PC-9 (cell line): Measurements from ENCODE around the gene FRZB. TPM values are rescaled to one million over a fixed set of nuclear protein-coding genes. Genes with fewer than 3 reads are reported as not detected.

Experiments used
- BruUV-seq: library from RNA; stranded (reverse); fragments of 400-500 nt; replicated peaks from 2 replicates; lab custom pipeline; 2021; lab: Mats Ljungman, UMichigan
- CTCF ChIA-PET: fragments of 300-600 bp; sonication (Branson Sonifier 250); formaldehyde crosslinking; loops from one replicate; lab custom pipeline; 2022; ENCODE audit warnings: antibody characterized with exemption; lab: Charles Lee
- POLR2A ChIA-PET: fragments of 300-600 bp; sonication (Branson Sonifier 250); formaldehyde crosslinking; loops from one replicate; lab custom pipeline; 2022; ENCODE audit warnings: antibody characterized with exemption; ENCODE audit not compliant: unreplicated experiment; lab: Charles Lee
- DNase-seq, 2 experiments: peaks; one replicate each; pipeline versions ENCODE4 v3.0.0 to v3.0.0-alpha.2; 2015 to 2022; ENCODE audit warnings: mixed read lengths in 1 of 2
- H2AFZ ChIP-seq: fragments of 200-600 bp; sonication (generic); 2 replicates; pipeline ENCODE4 v1.8.1; 2017; ENCODE audit warnings: antibody characterized with exemption
- H3F3A ChIP-seq: fragments of 200-600 bp; sonication (generic); 2 replicates; pipeline ENCODE4 v1.8.1; 2017; ENCODE audit warnings: antibody characterized with exemption, mild to moderate bottlenecking, low read depth; ENCODE audit not compliant: insufficient read depth
- H3K27ac ChIP-seq: fragments of 200-600 bp; sonication (generic); 2 replicates; pipeline ENCODE4 v1.6.1; 2016; ENCODE audit warnings: mixed run types
- H3K27me3 ChIP-seq: fragments of 200-600 bp; sonication (generic); 2 replicates; pipeline ENCODE4 v1.6.1; 2016; ENCODE audit warnings: low read depth, mixed run types; ENCODE audit not compliant: insufficient read depth
- H3K36me3 ChIP-seq: fragments of 200-600 bp; sonication (generic); 2 replicates; pipeline ENCODE4 v1.6.1; 2016; ENCODE audit warnings: low read depth, mixed run types
- H3K4me1 ChIP-seq: fragments of 200-600 bp; sonication (generic); replicated peaks from 2 replicates; pipeline ENCODE4 v1.6.1; 2016; ENCODE audit warnings: mixed run types; ENCODE audit not compliant: insufficient read depth
- H3K4me2 ChIP-seq: fragments of 200-600 bp; sonication (generic); 2 replicates; pipeline ENCODE4 v1.6.1; 2017; ENCODE audit warnings: mixed run types
- H3K4me3 ChIP-seq: fragments of 200-600 bp; sonication (generic); 2 replicates; pipeline ENCODE4 v1.6.1; 2016; ENCODE audit warnings: mixed run types
- H3K79me2 ChIP-seq: fragments of 200-600 bp; sonication (generic); 2 replicates; pipeline ENCODE4 v1.6.1; 2017; ENCODE audit warnings: low read depth, mixed run types
- H3K9me2 ChIP-seq: fragments of 200-600 bp; sonication (generic); 2 replicates; pipeline ENCODE4 v1.8.1; 2017; ENCODE audit warnings: mild to moderate bottlenecking; ENCODE audit not compliant: insufficient read depth
- H3K9me3 ChIP-seq: fragments of 200-600 bp; sonication (generic); 2 replicates; pipeline ENCODE4 v1.8.1; 2016; ENCODE audit warnings: low read depth; ENCODE audit not compliant: insufficient read depth
- H4K20me1 ChIP-seq: fragments of 200-600 bp; sonication (generic); 2 replicates; pipeline ENCODE4 v1.8.1; 2017; ENCODE audit not compliant: insufficient read depth
- EZH2 ChIP-seq: fragments of 200-600 bp; sonication (generic); IDR thresholded peaks from 2 replicates; pipeline ENCODE4 v1.8.0; 2017; ENCODE audit warnings: antibody characterized with exemption, low read depth
- intact Hi-C: fragments of 100-400 bp; cut with micrococcal nuclease; formaldehyde crosslinking; loops from one replicate; pipeline ENCODE4 v1.10.0; 2022; ENCODE audit not compliant: unreplicated experiment
- total RNA-seq: library from RNA; stranded (reverse); gene quantifications from 2 replicates; pipeline ENCODE4 v1.2.3, GENCODE V29; 2021
- TF ChIP-seq, protein P1 (sequence below): fragments of 200-600 bp; sonication (generic); conservative IDR thresholded peaks from 2 replicates; pipeline ENCODE4 v1.6.1; 2017; ENCODE audit warnings: mixed run types, antibody characterized with exemption, mild to moderate bottlenecking, moderate library complexity

Gene FRZB
- total RNA-seq, 1 experiment from 2014 or later = 0.15 TPM

DNA sequence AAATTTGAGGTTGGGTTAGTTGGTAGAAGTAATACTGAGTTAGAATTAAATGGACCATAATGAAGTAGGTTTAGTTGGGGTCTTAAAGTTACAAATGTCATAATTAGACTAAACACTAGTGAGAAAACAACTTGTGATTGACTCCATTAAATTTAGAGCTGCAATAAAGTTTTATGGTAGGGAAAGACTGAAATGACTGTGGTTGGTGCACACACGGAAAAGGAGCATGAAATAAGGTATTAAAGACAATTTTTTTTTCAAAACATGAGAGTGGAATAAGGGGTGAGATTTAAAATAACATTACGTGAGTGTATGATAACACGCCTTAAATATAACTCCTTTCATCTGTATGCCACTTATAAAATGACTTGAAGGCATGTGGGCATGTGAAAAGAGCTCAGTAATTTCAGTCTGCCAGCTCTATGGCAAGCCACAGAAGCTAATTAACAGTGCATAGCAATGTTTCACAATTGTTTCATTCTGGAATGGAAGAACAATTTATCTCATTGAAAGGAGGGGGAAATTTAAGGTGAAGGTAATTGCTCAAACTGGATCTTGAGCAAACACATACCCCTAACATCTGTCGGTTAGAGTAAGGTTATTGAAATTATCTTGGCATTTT is 1.4 kb downstream of the FRZB start:
- no TSS peak for BruUV-seq
- no peaks in the 10 kb centered on the region for H3K9me3 ChIP-seq
- H4K20me1 ChIP-seq = no peaks in the 10 kb centered on the region
- CTCF ChIA-PET = no interaction called here
- no peaks in the 10 kb centered on the region for H3K79me2 ChIP-seq
- H2AFZ ChIP-seq = no peak overlapping the region
- intact Hi-C loops = loop anchor here (5.0 kb wide), 1 partner anchor 37 kb away; no protein-coding TSS in a partner anchor
- no peak for TF ChIP-seq EZH2
- TF ChIP-seq, protein P1, sequence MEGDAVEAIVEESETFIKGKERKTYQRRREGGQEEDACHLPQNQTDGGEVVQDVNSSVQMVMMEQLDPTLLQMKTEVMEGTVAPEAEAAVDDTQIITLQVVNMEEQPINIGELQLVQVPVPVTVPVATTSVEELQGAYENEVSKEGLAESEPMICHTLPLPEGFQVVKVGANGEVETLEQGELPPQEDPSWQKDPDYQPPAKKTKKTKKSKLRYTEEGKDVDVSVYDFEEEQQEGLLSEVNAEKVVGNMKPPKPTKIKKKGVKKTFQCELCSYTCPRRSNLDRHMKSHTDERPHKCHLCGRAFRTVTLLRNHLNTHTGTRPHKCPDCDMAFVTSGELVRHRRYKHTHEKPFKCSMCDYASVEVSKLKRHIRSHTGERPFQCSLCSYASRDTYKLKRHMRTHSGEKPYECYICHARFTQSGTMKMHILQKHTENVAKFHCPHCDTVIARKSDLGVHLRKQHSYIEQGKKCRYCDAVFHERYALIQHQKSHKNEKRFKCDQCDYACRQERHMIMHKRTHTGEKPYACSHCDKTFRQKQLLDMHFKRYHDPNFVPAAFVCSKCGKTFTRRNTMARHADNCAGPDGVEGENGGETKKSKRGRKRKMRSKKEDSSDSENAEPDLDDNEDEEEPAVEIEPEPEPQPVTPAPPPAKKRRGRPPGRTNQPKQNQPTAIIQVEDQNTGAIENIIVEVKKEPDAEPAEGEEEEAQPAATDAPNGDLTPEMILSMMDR = no peak
- H3K27ac ChIP-seq = no peak overlapping the region
- DNase-seq = no peak
- H3F3A ChIP-seq = no peaks in the 10 kb centered on the region
- H3K36me3 ChIP-seq = no peaks in the 10 kb centered on the region
- POLR2A ChIA-PET = no interaction called here
- H3K9me2 ChIP-seq = 0 out of 2 replicates have a peak, but pooled peaks cover 4% of the 10 kb centered on the region
- H3K4me3 ChIP-seq = no peak overlapping the region
- no peaks in the 10 kb centered on the region for H3K4me1 ChIP-seq
- H3K27me3 ChIP-seq = no peaks in the 10 kb centered on the region
- no peak overlapping the region for H3K4me2 ChIP-seq

DNA sequence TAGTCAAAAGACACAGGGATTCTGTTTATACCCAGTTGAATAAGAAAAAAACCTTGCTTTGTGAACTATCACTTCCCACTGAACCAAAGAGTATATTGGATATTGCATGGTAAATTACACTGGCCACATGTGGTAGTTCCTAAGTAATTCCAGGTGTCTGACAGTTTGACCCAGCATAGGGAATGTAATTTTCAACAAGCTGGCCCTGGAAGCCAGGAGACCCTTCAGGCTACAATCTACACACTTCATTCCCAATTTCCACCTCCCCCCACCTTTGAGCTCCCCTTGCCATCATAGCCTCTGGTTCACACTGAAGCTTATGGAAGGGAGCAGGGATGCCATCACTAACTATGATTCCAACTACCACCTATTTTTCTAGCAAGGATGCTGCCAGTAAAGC is 2.8 kb downstream of the FRZB start:
- Histone ChIP-seq H3K9me3 (no peaks in the 10 kb centered on the region), H3F3A (no peaks in the 10 kb centered on the region), H3K27ac (no peak overlapping the region), H3K4me1 (no peaks in the 10 kb centered on the region), H3K79me2 (no peaks in the 10 kb centered on the region), H3K27me3 (no peaks in the 10 kb centered on the region), H4K20me1 (no peaks in the 10 kb centered on the region), H3K4me3 (no peak overlapping the region), H3K36me3 (no peaks in the 10 kb centered on the region), H3K9me2 (no peaks in the 10 kb centered on the region), H3K4me2 (no peak overlapping the region), H2AFZ (no peak overlapping the region)
- no peak for DNase-seq
- ChIA-PET CTCF (no interaction called here), POLR2A (no interaction called here)
- TF ChIP-seq EZH2 = no peak
- TF ChIP-seq, protein P1 = no peak
- intact Hi-C loops = no loop called here
- BruUV-seq = no TSS peak

DNA sequence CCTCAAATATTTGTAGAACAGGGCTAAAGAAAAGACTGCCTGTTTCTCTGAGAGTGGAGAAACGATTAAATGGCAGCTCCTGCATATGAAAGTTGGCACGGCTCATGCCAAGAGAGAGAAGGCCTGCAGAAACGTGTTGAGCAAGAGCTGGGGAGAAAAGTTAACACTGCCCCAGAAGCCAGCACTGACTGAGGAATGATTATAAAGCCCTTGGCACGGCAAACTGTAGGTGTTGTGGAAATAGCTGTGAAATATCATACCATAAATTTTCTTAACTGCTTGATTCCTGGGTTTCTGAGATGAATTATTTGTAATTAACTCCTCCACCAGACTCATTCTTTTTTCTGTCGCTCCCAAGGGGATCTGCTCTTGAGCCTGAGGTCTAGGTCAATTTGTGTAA is 4.3 kb downstream of the FRZB start:
- no peak for DNase-seq
- no peaks in the 10 kb centered on the region for H4K20me1 ChIP-seq
- H3K36me3 ChIP-seq = no peaks in the 10 kb centered on the region
- intact Hi-C loops = no loop called here
- no TSS peak for BruUV-seq
- H3K4me3 ChIP-seq = no peak overlapping the region
- TF ChIP-seq EZH2 = no peak
- TF ChIP-seq, protein P1 = no peak
- no peaks in the 10 kb centered on the region for H3K27me3 ChIP-seq
- no peaks in the 10 kb centered on the region for H3K4me1 ChIP-seq
- no peaks in the 10 kb centered on the region for H3K79me2 ChIP-seq
- POLR2A ChIA-PET = interaction anchor here (0.7 kb wide), 1 partner anchor 17 kb away, joined by 4 read pairs; no protein-coding TSS in a partner anchor
- no peaks in the 10 kb centered on the region for H3K9me3 ChIP-seq
- no peak overlapping the region for H3K4me2 ChIP-seq
- H3K9me2 ChIP-seq = no peaks in the 10 kb centered on the region
- CTCF ChIA-PET = interaction anchor here (0.5 kb wide), 1 partner anchor 77 kb away, joined by 3 read pairs; no protein-coding TSS in a partner anchor
- no peak overlapping the region for H3K27ac ChIP-seq
- no peak overlapping the region; the same call in 1 of the 2 replicates for H2AFZ ChIP-seq
- no peaks in the 10 kb centered on the region for H3F3A ChIP-seq
